Endothelial cell of umbilical vein (primary cell): ENCODE measurements around the gene NOXA1. TPM values are rescaled to one million over a fixed set of nuclear protein-coding genes. Genes with fewer than 3 reads are reported as not detected.

Experiments used
- BruUV-seq: library from RNA; stranded (reverse); fragments of 400-500 nt; replicated peaks from 2 replicates; lab custom pipeline; 2021; lab: Mats Ljungman, UMichigan
- CTCF ChIA-PET: fragments of 300-600, 350-600 bp; sonication (Branson Sonifier 250); formaldehyde crosslinking; loops from one replicate; lab custom pipeline; 2021; ENCODE audit warnings: antibody characterized with exemption, inconsistent platforms; lab: Charles Lee
- POLR2A ChIA-PET: fragments of 300-600, 350-600 bp; sonication (Branson Sonifier 250); formaldehyde crosslinking; loops from one replicate; lab custom pipeline; 2021; ENCODE audit warnings: antibody characterized with exemption, inconsistent platforms; lab: Charles Lee
- DNase-seq: peaks from one replicate; pipeline ENCODE4 v3.0.0-alpha.2; 2011; ENCODE audit warnings: low read depth, low spot score
- FAIRE-seq: peaks from 2 replicates; lab custom pipeline; 2011; peaks lifted over from hg19 to GRCh38; lab: Jason Lieb, UNC
- H2AFZ ChIP-seq: 2 replicates; pipeline ENCODE4 v1.6.0; 2012; ENCODE audit warnings: low read depth, low read length, control low read depth, inconsistent platforms
- H3K27ac ChIP-seq: 2 replicates; pipeline ENCODE4 v1.5.1; 2011; ENCODE audit warnings: low read depth, mild to moderate bottlenecking, control low read depth, low read length, moderate library complexity; ENCODE audit not compliant: insufficient read depth
- H3K27me3 ChIP-seq, 2 experiments: 2 replicates each; pipeline versions ENCODE4 v1.6.0 to v1.6.1; 2011; ENCODE audit warnings: low read length in 2 of 2, mixed read lengths in 1 of 2; ENCODE audit not compliant: control insufficient read depth in 2 of 2, insufficient read depth in 2 of 2
- H3K36me3 ChIP-seq, 2 experiments: 2 replicates in 1 of 2; 3 replicates in 1 of 2; pipeline ENCODE4 v1.5.1; 2011; ENCODE audit warnings: low read length in 2 of 2, mild to moderate bottlenecking in 1 of 2, moderate library complexity in 1 of 2; ENCODE audit not compliant: control insufficient read depth in 2 of 2, insufficient read depth in 2 of 2; ENCODE audit errors: extremely low read depth in 1 of 2
- H3K4me1 ChIP-seq: 3 replicates; pipeline ENCODE4 v1.5.1; 2011; ENCODE audit warnings: mild to moderate bottlenecking, low read length; ENCODE audit not compliant: control insufficient read depth, insufficient read depth; ENCODE audit errors: extremely low read depth
- H3K4me2 ChIP-seq: 2 replicates; pipeline ENCODE4 v1.6.1; 2011; ENCODE audit warnings: low read length, control low read depth, mixed read lengths; ENCODE audit not compliant: insufficient read depth
- H3K4me3 ChIP-seq, 3 experiments: fragments of 200-600 bp in 1 of 3; sonication (generic), shearing (Covaris generic) in 1 of 3; replicated peaks in 1 of 3; 2 replicates each; pipeline ENCODE4 v1.5.1; 2011 to 2016; ENCODE audit warnings: control low read depth in 3 of 3, low read length in 3 of 3, mild to moderate bottlenecking in 2 of 3, inconsistent platforms in 1 of 3, low read depth in 1 of 3, moderate library complexity in 1 of 3; ENCODE audit not compliant: insufficient read depth in 1 of 3
- H3K79me2 ChIP-seq: 2 replicates; pipeline ENCODE4 v1.6.0; 2012; ENCODE audit warnings: low read length, inconsistent platforms; ENCODE audit not compliant: control insufficient read depth, insufficient read depth
- H3K9ac ChIP-seq: replicated peaks from 2 replicates; pipeline ENCODE3; 2011; ENCODE audit warnings: low read length, control low read depth; ENCODE audit not compliant: insufficient read depth; ENCODE audit errors: extremely low read depth
- H3K9me1 ChIP-seq: replicated peaks from 3 replicates; pipeline ENCODE4 v1.6.0; 2011; ENCODE audit warnings: mild to moderate bottlenecking, low read length; ENCODE audit not compliant: control insufficient read depth, insufficient read depth; ENCODE audit errors: extremely low read depth
- H3K9me3 ChIP-seq: replicated peaks from 2 replicates; pipeline ENCODE4 v1.5.1; 2012; ENCODE audit warnings: low read length, inconsistent platforms; ENCODE audit not compliant: control insufficient read depth, insufficient read depth
- H4K20me1 ChIP-seq: replicated peaks from 2 replicates; pipeline ENCODE3; 2011; ENCODE audit warnings: mild to moderate bottlenecking, low read length; ENCODE audit not compliant: control insufficient read depth, insufficient read depth; ENCODE audit errors: extremely low read depth
- EZH2 ChIP-seq: IDR thresholded peaks from 2 replicates; pipeline ENCODE4 v1.6.1; 2012; ENCODE audit warnings: borderline replicate concordance, low read depth, mild to moderate bottlenecking, moderate library complexity, low read length, inconsistent platforms; ENCODE audit not compliant: severe bottlenecking
- FOS ChIP-seq: IDR thresholded peaks from 2 replicates; pipeline ENCODE4 v1.6.1; 2011; ENCODE audit warnings: mild to moderate bottlenecking, low read length, moderate library complexity, borderline replicate concordance; ENCODE audit not compliant: insufficient read depth
- JUN ChIP-seq: IDR thresholded peaks from 2 replicates; pipeline ENCODE4 v1.6.1; 2011; ENCODE audit warnings: borderline replicate concordance, low read depth; ENCODE audit not compliant: insufficient read length, insufficient read depth
- MAX ChIP-seq: IDR thresholded peaks from 2 replicates; pipeline ENCODE4 v1.6.1; 2011; ENCODE audit not compliant: insufficient read depth, insufficient read length
- MYC ChIP-seq: IDR thresholded peaks from one replicate; pipeline ENCODE4 v1.6.1; 2011; ENCODE audit warnings: mild to moderate bottlenecking, low read depth, low read length
- POLR2A ChIP-seq: IDR thresholded peaks from 2 replicates; pipeline ENCODE4 v1.6.1; 2012; ENCODE audit warnings: low read depth, mild to moderate bottlenecking, control low read depth, low read length
- dilution Hi-C: fragments of 300-500 bp; cut with MboI; formaldehyde crosslinking; loops from one replicate; pipeline ENCODE4 v1.15.0; 2019; ENCODE audit warnings: low sequenced_read_pairs; ENCODE audit not compliant: extremely low pct_ligation_motif_present
- intact Hi-C: fragments of 100-400 bp; cut with micrococcal nuclease; formaldehyde crosslinking; loops from one replicate; pipeline ENCODE4 v1.10.0; 2022
- polyA plus RNA-seq, 4 experiments: library from polyadenylated mRNA; depleted of rRNA in 3 of 4; stranded (reverse) in 3 of 4; unstranded in 1 of 4; fragments of >200 nt; gene quantifications; 2 replicates each; pipeline versions ENCODE4 v1.2.1 to v1.2.3, GENCODE V29; 2011 to 2012; ENCODE audit warnings: missing spikeins in 1 of 4
- total RNA-seq: library from RNA; stranded (reverse); gene quantifications from 2 replicates; pipeline ENCODE4 v1.2.3, GENCODE V29; 2021

Gene NOXA1
- total and polyA plus RNA-seq, 2 donors (not counting 3 experiments of a cell fraction or from before 2014, with no cell fraction given), result 0.40 to 0.91 TPM

DNA sequence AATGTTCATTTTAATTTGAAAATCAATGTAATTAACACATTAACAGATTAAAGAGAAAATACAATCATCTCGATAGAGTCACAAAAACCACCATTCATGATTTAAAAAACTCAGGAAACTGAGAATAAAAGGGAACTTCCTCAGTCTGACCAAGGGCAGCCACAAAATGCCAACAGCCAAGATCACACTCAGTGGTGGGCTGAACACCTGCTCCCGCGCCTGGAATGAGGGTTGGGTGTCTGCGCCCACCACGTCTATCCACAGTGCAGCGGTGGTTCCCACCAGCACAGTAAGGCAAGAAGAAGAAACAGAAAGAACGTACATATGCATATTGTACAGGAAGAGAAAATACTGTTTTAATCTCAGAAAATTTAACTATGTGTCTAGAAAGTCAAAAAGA is 47.6 kb downstream of the NOXA1 start:
- dilution Hi-C loops (no loop called here), intact Hi-C loops (no loop called here)
- H3K4me3 ChIP-seq, result no peak overlapping the region
- no peak for TF ChIP-seq POLR2A
- H3K36me3 ChIP-seq, result no peaks in the 10 kb centered on the region
- peak; percentile 33 for DNase-seq
- ChIA-PET CTCF (no interaction called here), POLR2A (no interaction called here)
- H3K27ac ChIP-seq, result no peak overlapping the region
- no TSS peak for BruUV-seq
- H2AFZ ChIP-seq, result no peak overlapping the region
- H3K9me1 ChIP-seq, result no peaks in the 10 kb centered on the region
- peaks cover 4% of the 10 kb centered on the region for H3K4me1 ChIP-seq
- H3K79me2 ChIP-seq, result no peaks in the 10 kb centered on the region
- H3K9me3 ChIP-seq, result no peaks in the 10 kb centered on the region
- no peak for FAIRE-seq
- H4K20me1 ChIP-seq, result no peaks in the 10 kb centered on the region
- H3K4me2 ChIP-seq, result no peak overlapping the region
- peaks cover 2% of the 10 kb centered on the region in 2 experiments for H3K27me3 ChIP-seq
- H3K9ac ChIP-seq, result no peak overlapping the region

- TF ChIP-seq FOS, result no peak
- no peak for TF ChIP-seq MAX
- TF ChIP-seq EZH2, result no peak
- TF ChIP-seq MYC, result no peak
- TF ChIP-seq JUN, result no peak
- FAIRE-seq, result no peak
- H4K20me1 ChIP-seq, result no peaks in the 10 kb centered on the region
- H3K9me3 ChIP-seq, result peaks cover 2% of the 10 kb centered on the region
- intact Hi-C loops, result no loop called here
- peaks cover 4% of the 10 kb centered on the region for H3K4me1 ChIP-seq
- H3K4me2 ChIP-seq, result no peak overlapping the region
- POLR2A ChIA-PET, result no interaction called here
- H3K36me3 ChIP-seq, result no peaks in the 10 kb centered on the region
- no peak overlapping the region for H3K27ac ChIP-seq
- H3K27me3 ChIP-seq, result peaks cover under 1 to 2% of the 10 kb centered on the region in 2 experiments
- H3K9me1 ChIP-seq, result no peaks in the 10 kb centered on the region
- dilution Hi-C loops, result no loop called here
- no peak overlapping the region for H2AFZ ChIP-seq
- CTCF ChIA-PET, result no interaction called here
- no peaks in the 10 kb centered on the region for H3K79me2 ChIP-seq
- BruUV-seq, result no TSS peak
- H3K4me3 ChIP-seq, result no peak overlapping the region
- no peak overlapping the region for H3K9ac ChIP-seq
- DNase-seq, result no peak
Measured at GRCh38 chr9:137474271-137474670, 51.1 kb downstream of the NOXA1 start.
